ENCODE measurements around the gene DHRS7B.

DHRS7B gene

GRCh38 chr17:21209511-21210175 is 82.9 kb downstream of the DHRS7B start:
- peaks cover 25 to 34% of the 10 kb centered on the region in 2 experiments for H3K36me3 ChIP-seq (ENCODE audit: control insufficient read depth in 1 of 2, insufficient read depth in 2 of 2, low read depth in 1 of 2, low read length in 2 of 2)
- peak overlapping the region; percentile 26 for H3K9ac ChIP-seq (ENCODE audit: low read length)
- no peak overlapping the region for H3K27ac ChIP-seq (ENCODE audit: low read length, poor library complexity, severe bottlenecking)
- WGBS, result 94% methylated on average over 17 of the region's 17 CpGs
- no peak overlapping the region for H2BK15ac ChIP-seq (ENCODE audit: low read depth, poor library complexity, severe bottlenecking)
- H2BK12ac ChIP-seq (ENCODE audit: low read length in 2 of 2), result no peak overlapping the region
- no peak overlapping the region for H3K4ac ChIP-seq (ENCODE audit: low read depth in 1 of 2, low read length in 2 of 2)
- no peak overlapping the region for H2BK5ac ChIP-seq (ENCODE audit: low read depth, low read length, poor library complexity, severe bottlenecking)
- no peak for DNase-seq
- H3K79me1 ChIP-seq (replicated peaks; ENCODE audit: low read length, poor library complexity, severe bottlenecking), result peaks cover 6% of the 10 kb centered on the region
- no peak overlapping the region for H3K4me3 ChIP-seq (ENCODE audit: insufficient read depth in 1 of 2, low read depth in 1 of 2, low read length in 2 of 2)
- H2AK5ac ChIP-seq (ENCODE audit: low read length, severe bottlenecking), result no peak overlapping the region
- no peak overlapping the region for H3K4me2 ChIP-seq (ENCODE audit: low read length, poor library complexity, severe bottlenecking)
- no peak overlapping the region for H4K8ac ChIP-seq (ENCODE audit: low read length)
- H3K23ac ChIP-seq (ENCODE audit: low read length in 2 of 2), result no peak overlapping the region
- H3K14ac ChIP-seq (ENCODE audit: low read length in 2 of 2), result no peak overlapping the region
- no peak overlapping the region for H2BK120ac ChIP-seq (ENCODE audit: low read depth, low read length)
- H3K9me3 ChIP-seq (ENCODE audit: control insufficient read depth, low read length), result no peaks in the 10 kb centered on the region
- no peak overlapping the region for H2AFZ ChIP-seq (ENCODE audit: low read depth, low read length)
- no peak overlapping the region for H4K91ac ChIP-seq (ENCODE audit: low read length)
- no peak overlapping the region for H3K18ac ChIP-seq (ENCODE audit: low read depth in 1 of 2, low read length in 2 of 2)
- H3K27me3 ChIP-seq (ENCODE audit: control insufficient read depth in 1 of 2, insufficient read depth in 1 of 2, low read length in 2 of 2), result no peaks in the 10 kb centered on the region
- H3K4me1 ChIP-seq (ENCODE audit: control insufficient read depth, insufficient read depth, low read depth, low read length), result peaks cover 14% of the 10 kb centered on the region

GRCh38 chr17:21210411-21211076 is 83.8 kb downstream of the DHRS7B start:
- no peak for DNase-seq
- no peak overlapping the region for H3K27ac ChIP-seq (ENCODE audit: low read length, poor library complexity, severe bottlenecking)
- H3K18ac ChIP-seq (ENCODE audit: low read depth in 1 of 2, low read length in 2 of 2), result no peak overlapping the region
- H2BK120ac ChIP-seq (ENCODE audit: low read depth, low read length), result no peak overlapping the region
- no peak overlapping the region for H3K14ac ChIP-seq (ENCODE audit: low read length in 2 of 2)
- no peaks in the 10 kb centered on the region for H3K27me3 ChIP-seq (ENCODE audit: control insufficient read depth in 1 of 2, insufficient read depth in 1 of 2, low read length in 2 of 2)
- no peak overlapping the region for H3K4me2 ChIP-seq (ENCODE audit: low read length, poor library complexity, severe bottlenecking)
- no peak overlapping the region for H4K8ac ChIP-seq (ENCODE audit: low read length)
- H2BK15ac ChIP-seq (ENCODE audit: low read depth, poor library complexity, severe bottlenecking), result no peak overlapping the region
- no peaks in the 10 kb centered on the region for H3K9me3 ChIP-seq (ENCODE audit: control insufficient read depth, low read length)
- 94% methylated on average over 15 of the region's 15 CpGs for WGBS
- H2AK5ac ChIP-seq (ENCODE audit: low read length, severe bottlenecking), result no peak overlapping the region
- no peak overlapping the region for H3K4me3 ChIP-seq (ENCODE audit: insufficient read depth in 1 of 2, low read depth in 1 of 2, low read length in 2 of 2)
- no peak overlapping the region for H4K91ac ChIP-seq (ENCODE audit: low read length)
- H3K79me1 ChIP-seq (replicated peaks; ENCODE audit: low read length, poor library complexity, severe bottlenecking), result peaks cover 3% of the 10 kb centered on the region
- peak overlapping the region; percentile 11 for H3K9ac ChIP-seq (ENCODE audit: low read length)
- no peak overlapping the region for H3K23ac ChIP-seq (ENCODE audit: low read length in 2 of 2)
- no peak overlapping the region for H2BK5ac ChIP-seq (ENCODE audit: low read depth, low read length, poor library complexity, severe bottlenecking)
- no peak overlapping the region for H3K4ac ChIP-seq (ENCODE audit: low read depth in 1 of 2, low read length in 2 of 2)
- peaks cover 25 to 27% of the 10 kb centered on the region in 2 experiments for H3K36me3 ChIP-seq (ENCODE audit: control insufficient read depth in 1 of 2, insufficient read depth in 2 of 2, low read depth in 1 of 2, low read length in 2 of 2)
- peaks cover 14% of the 10 kb centered on the region for H3K4me1 ChIP-seq (ENCODE audit: control insufficient read depth, insufficient read depth, low read depth, low read length)
- H2AFZ ChIP-seq (ENCODE audit: low read depth, low read length), result no peak overlapping the region
- H2BK12ac ChIP-seq (ENCODE audit: low read length in 2 of 2), result no peak overlapping the region

GRCh38 chr17:21211825-21212479 is 85.2 kb downstream of the DHRS7B start:
- no peak overlapping the region for H4K91ac ChIP-seq (ENCODE audit: low read length)
- peak overlapping the region; percentile 3 for H3K4me2 ChIP-seq (ENCODE audit: low read length, poor library complexity, severe bottlenecking)
- peaks cover 22 to 27% of the 10 kb centered on the region in 2 experiments for H3K36me3 ChIP-seq (ENCODE audit: control insufficient read depth in 1 of 2, insufficient read depth in 2 of 2, low read depth in 1 of 2, low read length in 2 of 2)
- no peak overlapping the region for H2BK5ac ChIP-seq (ENCODE audit: low read depth, low read length, poor library complexity, severe bottlenecking)
- H3K23ac ChIP-seq (ENCODE audit: low read length in 2 of 2), result peak overlapping the region in 1 of 2 experiments; percentile 41
- peak overlapping the region; percentile 97 for H3K9ac ChIP-seq (ENCODE audit: low read length)
- no peak overlapping the region for H3K27ac ChIP-seq (ENCODE audit: low read length, poor library complexity, severe bottlenecking)
- H3K79me1 ChIP-seq (replicated peaks; ENCODE audit: low read length, poor library complexity, severe bottlenecking), result peaks cover 10% of the 10 kb centered on the region
- DNase-seq, result no peak
- H3K27me3 ChIP-seq (ENCODE audit: control insufficient read depth in 1 of 2, insufficient read depth in 1 of 2, low read length in 2 of 2), result no peaks in the 10 kb centered on the region
- H2BK120ac ChIP-seq (ENCODE audit: low read depth, low read length), result no peak overlapping the region
- H3K14ac ChIP-seq (ENCODE audit: low read length in 2 of 2), result no peak overlapping the region
- no peak overlapping the region for H2BK15ac ChIP-seq (ENCODE audit: low read depth, poor library complexity, severe bottlenecking)
- no peak overlapping the region for H2BK12ac ChIP-seq (ENCODE audit: low read length in 2 of 2)
- H3K4ac ChIP-seq (ENCODE audit: low read depth in 1 of 2, low read length in 2 of 2), result no peak overlapping the region
- H2AK5ac ChIP-seq (ENCODE audit: low read length, severe bottlenecking), result no peak overlapping the region
- peaks cover 13% of the 10 kb centered on the region for H3K4me1 ChIP-seq (ENCODE audit: control insufficient read depth, insufficient read depth, low read depth, low read length)
- H2AFZ ChIP-seq (ENCODE audit: low read depth, low read length), result no peak overlapping the region
- H3K4me3 ChIP-seq (ENCODE audit: insufficient read depth in 1 of 2, low read depth in 1 of 2, low read length in 2 of 2), result peak overlapping the region in 1 of 2 experiments; percentile 96
- 94% methylated on average over 9 of the region's 9 CpGs for WGBS
- no peaks in the 10 kb centered on the region for H3K9me3 ChIP-seq (ENCODE audit: control insufficient read depth, low read length)
- H3K18ac ChIP-seq (ENCODE audit: low read depth in 1 of 2, low read length in 2 of 2), result no peak overlapping the region
- H4K8ac ChIP-seq (ENCODE audit: low read length), result no peak overlapping the region

Measured in mesenchymal stem cell (in vitro differentiated cells and primary cell).